ENCODE measurements around the gene BAHCC1. TPM values are rescaled to one million over a fixed set of nuclear protein-coding genes. Genes with fewer than 3 reads are reported as not detected.

BAHCC1 gene
- total RNA-seq, 2 donors from 2014 or later: 0.22 to 0.29 TPM

GRCh38 chr17:81412490-81413093, 17.3 kb downstream of the BAHCC1 start:
- Mint-ChIP-seq H3K36me3 (ENCODE audit: low read depth) (peaks cover 4% of the 10 kb centered on the region), H3K27ac (no peak overlapping the region), H3K4me1 (peaks cover 18% of the 10 kb centered on the region), H3K27me3 (peaks cover 22% of the 10 kb centered on the region), H3K4me3 (peak overlapping the region; percentile 79)
- H3K9me3 ChIP-seq (ENCODE audit: control insufficient read depth, low read length, poor library complexity, severe bottlenecking): no peaks in the 10 kb centered on the region
- ATAC-seq (peak; percentile 75), DNase-seq (no peak)

DNA sequence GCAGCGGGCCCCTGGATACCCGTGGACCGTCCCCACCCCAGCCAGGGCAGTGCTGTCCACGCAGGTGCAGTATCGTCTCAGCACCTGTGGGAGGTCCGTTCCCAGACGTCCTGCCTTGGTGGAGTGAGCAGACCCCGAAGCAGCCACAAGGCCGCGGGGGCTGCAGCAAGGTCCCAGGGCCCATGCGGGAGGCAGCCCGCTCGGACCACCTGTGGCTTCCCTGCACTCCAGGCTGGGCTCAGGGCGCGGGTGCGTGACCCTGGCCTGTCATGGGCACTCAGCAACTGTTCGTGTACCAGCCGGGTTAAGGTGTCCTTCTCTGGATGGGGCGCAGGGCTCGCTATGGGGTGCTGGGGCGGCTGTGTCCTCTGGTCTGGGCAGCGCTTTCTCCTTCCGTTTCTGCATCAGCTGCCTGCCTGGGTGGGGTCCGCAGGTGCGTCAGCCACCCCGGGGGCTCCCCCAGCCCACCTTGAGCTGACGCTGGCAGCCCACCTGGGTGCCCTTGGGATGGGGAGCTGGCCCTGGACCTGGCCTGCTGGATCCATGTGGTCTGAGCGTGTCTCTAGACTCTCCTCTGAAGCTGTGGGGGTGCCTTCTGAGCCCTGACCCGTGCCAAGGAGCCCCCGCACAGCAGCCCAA, 18.4 kb downstream of the BAHCC1 start:
- Mint-ChIP-seq H3K27me3 (peaks cover 12% of the 10 kb centered on the region), H3K4me1 (peaks cover 15% of the 10 kb centered on the region), H3K36me3 (ENCODE audit: low read depth) (peaks cover 2% of the 10 kb centered on the region), H3K27ac (no peak overlapping the region), H3K4me3 (peak overlapping the region; percentile 79)
- H3K9me3 ChIP-seq (ENCODE audit: control insufficient read depth, low read length, poor library complexity, severe bottlenecking): no peaks in the 10 kb centered on the region
- no peak for DNase-seq
- no peak for ATAC-seq

GRCh38 chr17:81414756-81415516, 19.7 kb downstream of the BAHCC1 start:
- Mint-ChIP-seq H3K27me3 (peaks cover 2% of the 10 kb centered on the region), H3K4me3 (peak overlapping the region; percentile 25), H3K4me1 (peaks cover 15% of the 10 kb centered on the region), H3K36me3 (ENCODE audit: low read depth) (peaks cover 2% of the 10 kb centered on the region), H3K27ac (no peak overlapping the region)
- ATAC-seq: no peak
- H3K9me3 ChIP-seq (ENCODE audit: control insufficient read depth, low read length, poor library complexity, severe bottlenecking): no peaks in the 10 kb centered on the region
- DNase-seq: no peak

DNA sequence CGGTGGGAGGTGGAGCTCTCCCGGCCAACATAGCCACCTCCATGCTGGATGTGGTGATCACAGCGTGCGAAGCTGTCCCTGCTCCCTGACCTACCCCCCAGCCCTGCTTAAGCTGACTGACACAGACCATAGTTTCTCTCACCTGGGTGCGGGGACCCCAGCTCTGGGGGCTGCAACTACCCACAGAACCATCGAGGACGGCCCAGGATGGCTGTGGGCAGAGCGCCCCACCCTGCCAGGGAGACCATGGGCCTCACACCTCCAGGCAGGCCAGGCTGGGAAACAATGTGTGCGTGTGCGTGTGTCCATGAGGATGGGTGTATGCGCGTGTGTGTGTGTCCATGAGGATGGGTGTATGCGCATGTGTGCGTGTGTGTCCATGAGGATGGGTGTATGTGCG, 20.4 kb downstream of the BAHCC1 start:
- no peaks in the 10 kb centered on the region for H3K9me3 ChIP-seq (ENCODE audit: control insufficient read depth, low read length, poor library complexity, severe bottlenecking)
- Mint-ChIP-seq H3K27me3 (peaks cover 9% of the 10 kb centered on the region), H3K4me1 (peaks cover 15% of the 10 kb centered on the region), H3K36me3 (ENCODE audit: low read depth) (peaks cover 2% of the 10 kb centered on the region), H3K27ac (no peak overlapping the region), H3K4me3 (no peak overlapping the region)
- ATAC-seq (no peak), DNase-seq (no peak)

GRCh38 chr17:81416612-81417011, 21.4 kb downstream of the BAHCC1 start:
- no peak overlapping the region for H3K27ac Mint-ChIP-seq
- no peak overlapping the region for H3K4me3 Mint-ChIP-seq
- peaks cover 11% of the 10 kb centered on the region for H3K27me3 Mint-ChIP-seq
- no peaks in the 10 kb centered on the region for H3K9me3 ChIP-seq (ENCODE audit: control insufficient read depth, low read length, poor library complexity, severe bottlenecking)
- H3K36me3 Mint-ChIP-seq (ENCODE audit: low read depth): peaks cover 2% of the 10 kb centered on the region
- ATAC-seq: no peak
- DNase-seq: no peak
- H3K4me1 Mint-ChIP-seq: peaks cover 12% of the 10 kb centered on the region

DNA sequence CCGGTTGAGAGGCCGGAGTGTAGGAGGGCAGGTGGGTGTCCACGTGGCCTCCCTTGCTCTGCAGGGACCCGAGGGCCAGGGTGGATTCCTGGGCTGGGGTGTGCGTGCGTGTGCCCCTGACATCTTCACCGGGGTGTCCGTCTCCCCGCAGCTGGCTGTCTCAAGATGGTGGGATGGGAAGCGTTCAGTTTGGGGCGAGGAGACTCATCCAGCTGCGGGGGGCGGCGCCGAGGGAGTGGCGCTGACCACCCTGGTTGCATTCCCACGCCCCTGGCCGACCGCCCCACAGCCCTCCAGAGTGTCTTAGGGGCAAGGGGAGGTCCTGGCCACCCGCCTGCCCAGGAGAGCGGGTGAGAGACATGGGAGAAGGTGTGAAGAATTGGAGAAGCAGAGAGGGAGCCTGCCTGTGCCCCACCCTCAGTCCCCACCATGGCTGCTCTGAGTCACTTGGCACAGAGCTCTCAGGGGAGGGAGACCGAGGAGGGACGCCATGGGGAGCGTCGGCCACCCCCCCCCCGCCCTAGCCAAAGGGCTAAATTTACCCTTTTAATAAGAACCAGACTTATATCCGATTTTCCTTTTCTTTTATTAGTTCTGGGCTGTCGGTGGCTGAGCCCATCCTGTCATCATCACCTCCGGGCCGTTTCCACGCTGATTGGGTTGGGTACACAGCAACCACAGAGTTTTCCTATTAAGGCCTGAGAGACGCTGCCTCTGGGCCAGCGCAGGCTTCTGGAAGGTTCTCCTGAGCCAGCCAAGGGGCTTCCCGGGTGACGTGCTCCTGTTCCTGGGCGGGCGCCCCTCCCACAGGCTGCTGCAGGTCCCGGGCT, 22.0 kb downstream of the BAHCC1 start:
- Mint-ChIP-seq H3K4me1 (peaks cover 11% of the 10 kb centered on the region), H3K4me3 (no peak overlapping the region), H3K27me3 (peaks cover 11% of the 10 kb centered on the region), H3K27ac (no peak overlapping the region), H3K36me3 (ENCODE audit: low read depth) (peaks cover 2% of the 10 kb centered on the region)
- ATAC-seq: no peak
- DNase-seq: no peak
- no peaks in the 10 kb centered on the region for H3K9me3 ChIP-seq (ENCODE audit: control insufficient read depth, low read length, poor library complexity, severe bottlenecking)

- ATAC-seq: no peak
- H3K4me1 Mint-ChIP-seq: peaks cover 7% of the 10 kb centered on the region
- peaks cover 11% of the 10 kb centered on the region for H3K27me3 Mint-ChIP-seq
- no peak overlapping the region for H3K4me3 Mint-ChIP-seq
- H3K36me3 Mint-ChIP-seq (ENCODE audit: low read depth): no peaks in the 10 kb centered on the region
- H3K9me3 ChIP-seq (ENCODE audit: control insufficient read depth, low read length, poor library complexity, severe bottlenecking): no peaks in the 10 kb centered on the region
- no peak overlapping the region for H3K27ac Mint-ChIP-seq
- no peak for DNase-seq
These were observed 22.8 kb downstream of the BAHCC1 start for GRCh38 chr17:81417879-81418709.

- DNase-seq (no peak), ATAC-seq (no peak)
- H3K36me3 Mint-ChIP-seq (ENCODE audit: low read depth): no peaks in the 10 kb centered on the region
- no peak overlapping the region for H3K27ac Mint-ChIP-seq
- H3K4me3 Mint-ChIP-seq: no peak overlapping the region
- H3K27me3 Mint-ChIP-seq: peaks cover 11% of the 10 kb centered on the region
- H3K9me3 ChIP-seq (ENCODE audit: control insufficient read depth, low read length, poor library complexity, severe bottlenecking): no peaks in the 10 kb centered on the region
- peaks cover 4% of the 10 kb centered on the region for H3K4me1 Mint-ChIP-seq
These were observed 23.6 kb downstream of the BAHCC1 start for GRCh38 chr17:81418710-81419318.

GRCh38 chr17:81419319-81419885, 24.1 kb downstream of the BAHCC1 start:
- DNase-seq: no peak
- no peak for ATAC-seq
- H3K36me3 Mint-ChIP-seq (ENCODE audit: low read depth): no peaks in the 10 kb centered on the region
- no peak overlapping the region for H3K4me3 Mint-ChIP-seq
- peaks cover 11% of the 10 kb centered on the region for H3K27me3 Mint-ChIP-seq
- peaks cover 2% of the 10 kb centered on the region for H3K4me1 Mint-ChIP-seq
- no peaks in the 10 kb centered on the region for H3K9me3 ChIP-seq (ENCODE audit: control insufficient read depth, low read length, poor library complexity, severe bottlenecking)
- H3K27ac Mint-ChIP-seq: no peak overlapping the region

DNA sequence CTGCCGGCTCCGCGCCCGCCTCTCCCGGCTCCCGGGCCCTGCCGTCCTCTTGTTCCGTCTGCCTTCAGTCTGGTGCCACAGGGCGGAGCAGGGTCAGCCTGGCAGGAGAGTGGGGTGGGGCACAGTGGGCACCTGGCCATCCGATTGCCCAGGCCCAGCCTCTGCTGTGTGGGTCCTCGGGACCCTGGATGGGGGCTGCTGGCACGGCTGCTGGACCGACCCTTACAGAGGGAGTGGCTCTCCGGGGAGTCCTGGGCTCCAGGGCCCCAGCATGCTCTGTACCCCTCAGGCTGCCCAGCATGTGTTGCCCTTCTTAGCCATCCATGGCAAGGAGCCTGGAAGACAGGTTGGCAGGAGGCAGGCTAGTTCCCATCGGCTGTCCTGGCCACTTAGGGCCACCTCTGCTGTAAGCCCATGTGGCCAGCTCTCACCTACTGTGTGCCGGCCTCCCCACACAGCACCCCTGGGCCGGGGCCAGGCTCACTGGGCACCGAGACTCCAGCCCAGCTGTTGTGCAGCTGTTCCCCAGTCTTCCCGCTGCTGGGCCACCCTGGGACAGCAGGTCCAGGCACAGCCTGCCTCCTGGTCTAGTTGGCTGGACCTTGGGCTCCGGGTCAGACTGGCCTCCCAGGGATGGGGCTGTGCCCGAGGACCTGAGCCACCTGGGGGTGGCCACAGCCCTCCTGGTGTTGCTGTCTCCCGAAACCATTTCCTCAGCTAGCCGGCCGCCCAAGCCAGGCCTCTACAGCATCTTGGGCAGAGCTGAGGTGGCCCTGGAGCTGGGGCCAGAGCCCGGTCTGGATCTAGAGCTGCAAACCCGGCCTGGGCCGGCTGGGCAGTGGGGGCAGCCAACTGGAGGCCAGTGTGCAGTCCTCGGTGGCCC, 24.9 kb downstream of the BAHCC1 start:
- no peak overlapping the region for H3K27ac Mint-ChIP-seq

GRCh38 chr17:81420769-81421462, 25.7 kb downstream of the BAHCC1 start:
- no peaks in the 10 kb centered on the region for H3K9me3 ChIP-seq (ENCODE audit: control insufficient read depth, low read length, poor library complexity, severe bottlenecking)
- no peaks in the 10 kb centered on the region for H3K36me3 Mint-ChIP-seq (ENCODE audit: low read depth)
- DNase-seq: no peak
- peaks cover 2% of the 10 kb centered on the region for H3K4me1 Mint-ChIP-seq
- H3K4me3 Mint-ChIP-seq: no peak overlapping the region
- ATAC-seq: no peak
- H3K27ac Mint-ChIP-seq: no peak overlapping the region
- H3K27me3 Mint-ChIP-seq: peaks cover 11% of the 10 kb centered on the region

More for the DNA sequence above, 24.9 kb downstream of the BAHCC1 start:
- no peak for ATAC-seq
- no peaks in the 10 kb centered on the region for H3K36me3 Mint-ChIP-seq (ENCODE audit: low read depth)
- peaks cover 11% of the 10 kb centered on the region for H3K27me3 Mint-ChIP-seq
- H3K4me1 Mint-ChIP-seq: peaks cover 2% of the 10 kb centered on the region
- no peak for DNase-seq
- H3K9me3 ChIP-seq (ENCODE audit: control insufficient read depth, low read length, poor library complexity, severe bottlenecking): no peaks in the 10 kb centered on the region
- H3K4me3 Mint-ChIP-seq: no peak overlapping the region

Measured in T-helper 17 cell (primary cell).